GM23338 (cell line): ENCODE data around the gene FXYD7. TPM values are rescaled to one million over a fixed set of nuclear protein-coding genes. Genes with fewer than 3 reads are reported as not detected.

Source experiments
- ATAC-seq: fragments of 200-7000 bp; cut with Tn5 transposase; 3 replicates; pipeline ENCODE4 v1.9.1; 2020
- DNase-seq: peaks from one replicate; pipeline ENCODE4 v3.0.0-alpha.2; 2015; ENCODE audit warnings: low spot score
- H2AFZ ChIP-seq: fragments of 200-600 bp; sonication (generic); 2 replicates; pipeline ENCODE4 v1.8.0; 2016; ENCODE audit warnings: antibody characterized with exemption, mild to moderate bottlenecking, moderate library complexity
- H3F3A ChIP-seq: fragments of 200-600 bp; sonication (generic); replicated peaks from 2 replicates; pipeline ENCODE4 v1.8.0; 2017; ENCODE audit warnings: antibody characterized with exemption, mixed run types, low read depth
- H3K27ac ChIP-seq: fragments of 200-600 bp; sonication (generic); 2 replicates; pipeline ENCODE4 v1.6.1; 2016; ENCODE audit warnings: low read depth
- H3K27me3 ChIP-seq: fragments of 200-600 bp; sonication (generic); 2 replicates; pipeline ENCODE4 v1.8.0; 2016; ENCODE audit warnings: mild to moderate bottlenecking, mixed run types, moderate library complexity; ENCODE audit not compliant: insufficient read depth
- H3K36me3 ChIP-seq: fragments of 200-600 bp; sonication (generic); 2 replicates; pipeline ENCODE4 v1.8.0; 2016; ENCODE audit warnings: mild to moderate bottlenecking; ENCODE audit not compliant: insufficient read depth
- H3K4me1 ChIP-seq: fragments of 200-600 bp; sonication (generic); 2 replicates; pipeline ENCODE4 v1.8.0; 2016; ENCODE audit warnings: mild to moderate bottlenecking, moderate library complexity; ENCODE audit not compliant: insufficient read depth
- H3K4me2 ChIP-seq: fragments of 200-600 bp; sonication (generic); 2 replicates; pipeline ENCODE4 v1.7.1; 2017; ENCODE audit warnings: mixed run types
- H3K4me3 ChIP-seq: fragments of 200-600 bp; sonication (generic); 2 replicates; pipeline ENCODE4 v1.6.1; 2016; ENCODE audit warnings: mixed run types
- H3K79me2 ChIP-seq: fragments of 200-600 bp; sonication (generic); replicated peaks from 2 replicates; pipeline ENCODE4 v1.8.0; 2017; ENCODE audit warnings: mild to moderate bottlenecking; ENCODE audit not compliant: insufficient read depth
- H3K9me2 ChIP-seq: fragments of 200-600 bp; sonication (generic); 2 replicates; pipeline ENCODE4 v1.8.0; 2017; ENCODE audit not compliant: insufficient read depth
- H4K20me1 ChIP-seq: fragments of 200-600 bp; sonication (generic); replicated peaks from 2 replicates; pipeline ENCODE4 v1.8.0; 2017; ENCODE audit warnings: mild to moderate bottlenecking; ENCODE audit not compliant: insufficient read depth
- H3K27ac Mint-ChIP-seq: 2 replicates; pipeline ENCODE4 v1.8.0; 2020; ENCODE audit warnings: inconsistent platforms, mild to moderate bottlenecking, moderate library complexity, mixed read lengths
- H3K27me3 Mint-ChIP-seq: 3 replicates; pipeline ENCODE4 v1.8.0; 2022; ENCODE audit warnings: low read depth, mild to moderate bottlenecking, moderate library complexity, mixed read lengths, inconsistent platforms; ENCODE audit not compliant: insufficient read depth, poor library complexity
- H3K36me3 Mint-ChIP-seq: 3 replicates; pipeline ENCODE4 v1.8.0; 2021; ENCODE audit warnings: low read depth, mild to moderate bottlenecking, inconsistent platforms, moderate library complexity, mixed read lengths
- H3K4me1 Mint-ChIP-seq: 3 replicates; pipeline ENCODE4 v1.8.0; 2020; ENCODE audit warnings: mild to moderate bottlenecking, inconsistent platforms, mixed read lengths
- H3K4me3 Mint-ChIP-seq: 3 replicates; pipeline ENCODE4 v1.8.0; 2021; ENCODE audit warnings: moderate library complexity, mild to moderate bottlenecking, inconsistent platforms, mixed read lengths
- H3K9me3 Mint-ChIP-seq: 3 replicates; pipeline ENCODE4 v1.8.0; 2020; ENCODE audit warnings: moderate library complexity, mild to moderate bottlenecking, inconsistent platforms, mixed read lengths
- CREB1 ChIP-seq: fragments of 250-450 bp; sonication (Bioruptor Pico); IDR thresholded peaks from 2 replicates; pipeline ENCODE4 v1.5.0; 2020; ENCODE audit warnings: low read depth, mild to moderate bottlenecking, moderate library complexity
- CTCF ChIP-seq, 2 experiments: fragments of 200-600 bp in 1 of 2; sonication (generic) in 1 of 2; conservative IDR thresholded peaks; 2 replicates each; pipeline versions ENCODE4 v1.5.1 to v1.6.1; 2016 to 2017; ENCODE audit warnings: antibody characterized with exemption in 2 of 2, low read depth in 2 of 2, mild to moderate bottlenecking in 2 of 2, moderate library complexity in 1 of 2
- EZH2 ChIP-seq: fragments of 200-600 bp; sonication (generic); IDR thresholded peaks from one replicate; pipeline ENCODE4 v1.8.0; 2017; ENCODE audit warnings: antibody characterized with exemption, mild to moderate bottlenecking, low read depth; ENCODE audit not compliant: unreplicated experiment
- JUNB ChIP-seq: IDR thresholded peaks from one replicate; pipeline ENCODE4 v1.6.1; 2016; ENCODE audit warnings: antibody characterized with exemption; ENCODE audit not compliant: unreplicated experiment
- STAT1 ChIP-seq: IDR thresholded peaks from one replicate; pipeline ENCODE4 v1.6.1; 2016; ENCODE audit warnings: antibody characterized with exemption; ENCODE audit not compliant: unreplicated experiment
- ZNF114 ChIP-seq: fragments of 250-450 bp; sonication (Bioruptor Pico); IDR thresholded peaks from 2 replicates; pipeline ENCODE4 v1.5.0; 2020; ENCODE audit warnings: mild to moderate bottlenecking, moderate library complexity
- ZNF331 ChIP-seq: fragments of 250-450 bp; sonication (Bioruptor Pico); IDR thresholded peaks from 2 replicates; pipeline ENCODE4 v1.5.0; 2020; ENCODE audit warnings: low read depth, mild to moderate bottlenecking, moderate library complexity
- polyA plus RNA-seq: library from polyadenylated mRNA; unstranded; fragments of >200 nt; fragmentation: Nextera tagmentation; extraction: Ambion mirVana; gene quantifications from 2 replicates; pipeline ENCODE4 v1.2.1, GENCODE V29; 2016
- total RNA-seq: library from RNA; depleted of rRNA; stranded (reverse); fragments of >200 nt; shearing (Covaris generic); gene quantifications from 2 replicates; pipeline ENCODE4 v1.2.3, GENCODE V29; 2014
- TF ChIP-seq, protein P1 (sequence below): IDR thresholded peaks from one replicate; pipeline ENCODE4 v1.6.1; 2018; ENCODE audit warnings: antibody characterized with exemption; ENCODE audit not compliant: unreplicated experiment
- TF ChIP-seq, protein P2 (sequence below): fragments of 250-450 bp; sonication (Bioruptor Pico); IDR thresholded peaks from 2 replicates; pipeline ENCODE4 v1.5.0; 2020; ENCODE audit warnings: mild to moderate bottlenecking, moderate library complexity

The FXYD7 gene
- total and polyA plus RNA-seq, 2 experiments from 2014 or later: 9.6 to 44.0 TPM

DNA sequence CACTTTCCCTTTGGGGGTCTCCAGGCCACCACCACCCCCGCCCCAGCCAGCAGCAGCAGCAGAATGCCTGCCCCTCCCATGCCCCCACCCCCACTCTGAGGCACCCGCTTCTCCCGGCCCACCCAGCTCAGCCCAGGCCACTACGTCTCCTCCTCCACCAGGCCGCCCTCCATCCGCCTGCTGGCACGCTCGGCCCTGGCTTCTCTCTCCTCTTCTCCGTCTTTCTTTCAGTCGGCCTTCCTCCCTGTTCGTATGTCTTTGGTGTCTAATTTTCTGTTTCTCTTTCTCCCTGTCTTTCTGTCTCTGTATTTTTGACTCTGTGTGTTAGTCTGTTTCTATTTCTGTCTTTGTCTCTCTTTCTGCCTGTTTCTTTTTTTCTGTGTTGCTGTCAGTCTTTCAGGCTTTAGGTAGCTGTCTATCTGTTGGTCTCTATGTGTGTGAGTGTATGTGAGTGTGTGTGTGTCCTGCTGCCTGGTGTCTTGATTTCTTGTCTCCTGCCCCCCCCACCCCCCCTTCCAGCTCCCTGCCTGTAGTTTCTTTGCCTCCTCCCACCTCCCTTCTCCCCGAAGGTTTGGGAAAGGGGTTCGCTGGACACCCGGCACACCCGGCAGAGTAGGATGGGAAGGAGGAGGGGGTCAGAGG, 8.3 kb upstream of the FXYD7 start, which contains the start of gene LGI4 (continued):
- TF ChIP-seq, protein P1, sequence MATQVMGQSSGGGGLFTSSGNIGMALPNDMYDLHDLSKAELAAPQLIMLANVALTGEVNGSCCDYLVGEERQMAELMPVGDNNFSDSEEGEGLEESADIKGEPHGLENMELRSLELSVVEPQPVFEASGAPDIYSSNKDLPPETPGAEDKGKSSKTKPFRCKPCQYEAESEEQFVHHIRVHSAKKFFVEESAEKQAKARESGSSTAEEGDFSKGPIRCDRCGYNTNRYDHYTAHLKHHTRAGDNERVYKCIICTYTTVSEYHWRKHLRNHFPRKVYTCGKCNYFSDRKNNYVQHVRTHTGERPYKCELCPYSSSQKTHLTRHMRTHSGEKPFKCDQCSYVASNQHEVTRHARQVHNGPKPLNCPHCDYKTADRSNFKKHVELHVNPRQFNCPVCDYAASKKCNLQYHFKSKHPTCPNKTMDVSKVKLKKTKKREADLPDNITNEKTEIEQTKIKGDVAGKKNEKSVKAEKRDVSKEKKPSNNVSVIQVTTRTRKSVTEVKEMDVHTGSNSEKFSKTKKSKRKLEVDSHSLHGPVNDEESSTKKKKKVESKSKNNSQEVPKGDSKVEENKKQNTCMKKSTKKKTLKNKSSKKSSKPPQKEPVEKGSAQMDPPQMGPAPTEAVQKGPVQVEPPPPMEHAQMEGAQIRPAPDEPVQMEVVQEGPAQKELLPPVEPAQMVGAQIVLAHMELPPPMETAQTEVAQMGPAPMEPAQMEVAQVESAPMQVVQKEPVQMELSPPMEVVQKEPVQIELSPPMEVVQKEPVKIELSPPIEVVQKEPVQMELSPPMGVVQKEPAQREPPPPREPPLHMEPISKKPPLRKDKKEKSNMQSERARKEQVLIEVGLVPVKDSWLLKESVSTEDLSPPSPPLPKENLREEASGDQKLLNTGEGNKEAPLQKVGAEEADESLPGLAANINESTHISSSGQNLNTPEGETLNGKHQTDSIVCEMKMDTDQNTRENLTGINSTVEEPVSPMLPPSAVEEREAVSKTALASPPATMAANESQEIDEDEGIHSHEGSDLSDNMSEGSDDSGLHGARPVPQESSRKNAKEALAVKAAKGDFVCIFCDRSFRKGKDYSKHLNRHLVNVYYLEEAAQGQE: no peak
- TF ChIP-seq CREB1 (no peak), CTCF (conservative IDR thresholded peaks at IDR 0.05; ENCODE audit: low read depth in 2 of 2) (no peak), ZNF114 (CRISPR knock-in tag) (no peak), EZH2 (no peak), ZNF331 (CRISPR knock-in tag) (no peak), STAT1 (no peak)

DNA sequence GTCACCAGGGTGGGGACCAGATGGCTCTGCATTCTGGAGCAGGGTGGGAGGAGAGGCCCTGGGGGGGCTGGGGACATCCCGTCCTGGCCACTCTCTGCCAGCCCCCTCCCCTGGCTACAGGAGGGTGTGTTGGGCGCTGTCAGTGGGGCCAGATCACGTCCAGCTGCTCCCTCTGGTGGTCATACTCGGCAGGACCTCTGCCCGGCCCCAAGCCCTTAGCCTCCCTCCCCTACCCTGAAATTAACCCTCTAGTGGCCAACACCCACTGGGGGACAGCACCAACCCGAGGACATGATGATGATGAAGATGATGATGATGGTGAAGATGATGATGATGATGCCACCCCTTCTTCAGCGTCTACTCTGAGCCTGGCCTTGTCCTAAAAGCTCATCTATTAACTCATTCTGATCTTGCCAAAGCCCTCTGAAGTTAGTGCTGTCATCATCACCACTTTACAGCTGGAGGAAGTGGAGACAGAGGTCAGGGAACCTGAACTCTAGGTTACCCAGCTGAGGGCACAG, 7.6 kb upstream of the FXYD7 start:
- peaks cover 10% of the 10 kb centered on the region for H3K9me2 ChIP-seq
- Mint-ChIP-seq H3K4me3 (no peak overlapping the region), H3K4me1 (peaks cover 22% of the 10 kb centered on the region), H3K27ac (no peak overlapping the region), H3K9me3 (no peaks in the 10 kb centered on the region), H3K27me3 (peaks cover 16% of the 10 kb centered on the region), H3K36me3 (no peaks in the 10 kb centered on the region; the same call in 2 of the 3 replicates)
- no peaks in the 10 kb centered on the region for H4K20me1 ChIP-seq
- peak overlapping the region; percentile 80 for H3K4me2 ChIP-seq
- H2AFZ ChIP-seq: no peak overlapping the region
- peak; percentile 87 for DNase-seq
- no peaks in the 10 kb centered on the region for H3K36me3 ChIP-seq
- 0 out of 2 replicates have a peak, but pooled peaks cover 2% of the 10 kb centered on the region for H3F3A ChIP-seq
- peak overlapping the region; percentile 48 for H3K4me3 ChIP-seq
- H3K27ac ChIP-seq: no peak overlapping the region
- no peaks in the 10 kb centered on the region for H3K79me2 ChIP-seq
- peaks cover 14% of the 10 kb centered on the region; the same call in 1 of the 2 replicates for H3K4me1 ChIP-seq
- H3K27me3 ChIP-seq: no peaks in the 10 kb centered on the region
- ATAC-seq: peak; percentile 92
- peak; percentile 80 to 86 for TF ChIP-seq CTCF (conservative IDR thresholded peaks at IDR 0.05; ENCODE audit: low read depth in 2 of 2)
- TF ChIP-seq ZNF331 (CRISPR knock-in tag): no peak
- TF ChIP-seq JUNB: no peak
- TF ChIP-seq, protein P2, sequence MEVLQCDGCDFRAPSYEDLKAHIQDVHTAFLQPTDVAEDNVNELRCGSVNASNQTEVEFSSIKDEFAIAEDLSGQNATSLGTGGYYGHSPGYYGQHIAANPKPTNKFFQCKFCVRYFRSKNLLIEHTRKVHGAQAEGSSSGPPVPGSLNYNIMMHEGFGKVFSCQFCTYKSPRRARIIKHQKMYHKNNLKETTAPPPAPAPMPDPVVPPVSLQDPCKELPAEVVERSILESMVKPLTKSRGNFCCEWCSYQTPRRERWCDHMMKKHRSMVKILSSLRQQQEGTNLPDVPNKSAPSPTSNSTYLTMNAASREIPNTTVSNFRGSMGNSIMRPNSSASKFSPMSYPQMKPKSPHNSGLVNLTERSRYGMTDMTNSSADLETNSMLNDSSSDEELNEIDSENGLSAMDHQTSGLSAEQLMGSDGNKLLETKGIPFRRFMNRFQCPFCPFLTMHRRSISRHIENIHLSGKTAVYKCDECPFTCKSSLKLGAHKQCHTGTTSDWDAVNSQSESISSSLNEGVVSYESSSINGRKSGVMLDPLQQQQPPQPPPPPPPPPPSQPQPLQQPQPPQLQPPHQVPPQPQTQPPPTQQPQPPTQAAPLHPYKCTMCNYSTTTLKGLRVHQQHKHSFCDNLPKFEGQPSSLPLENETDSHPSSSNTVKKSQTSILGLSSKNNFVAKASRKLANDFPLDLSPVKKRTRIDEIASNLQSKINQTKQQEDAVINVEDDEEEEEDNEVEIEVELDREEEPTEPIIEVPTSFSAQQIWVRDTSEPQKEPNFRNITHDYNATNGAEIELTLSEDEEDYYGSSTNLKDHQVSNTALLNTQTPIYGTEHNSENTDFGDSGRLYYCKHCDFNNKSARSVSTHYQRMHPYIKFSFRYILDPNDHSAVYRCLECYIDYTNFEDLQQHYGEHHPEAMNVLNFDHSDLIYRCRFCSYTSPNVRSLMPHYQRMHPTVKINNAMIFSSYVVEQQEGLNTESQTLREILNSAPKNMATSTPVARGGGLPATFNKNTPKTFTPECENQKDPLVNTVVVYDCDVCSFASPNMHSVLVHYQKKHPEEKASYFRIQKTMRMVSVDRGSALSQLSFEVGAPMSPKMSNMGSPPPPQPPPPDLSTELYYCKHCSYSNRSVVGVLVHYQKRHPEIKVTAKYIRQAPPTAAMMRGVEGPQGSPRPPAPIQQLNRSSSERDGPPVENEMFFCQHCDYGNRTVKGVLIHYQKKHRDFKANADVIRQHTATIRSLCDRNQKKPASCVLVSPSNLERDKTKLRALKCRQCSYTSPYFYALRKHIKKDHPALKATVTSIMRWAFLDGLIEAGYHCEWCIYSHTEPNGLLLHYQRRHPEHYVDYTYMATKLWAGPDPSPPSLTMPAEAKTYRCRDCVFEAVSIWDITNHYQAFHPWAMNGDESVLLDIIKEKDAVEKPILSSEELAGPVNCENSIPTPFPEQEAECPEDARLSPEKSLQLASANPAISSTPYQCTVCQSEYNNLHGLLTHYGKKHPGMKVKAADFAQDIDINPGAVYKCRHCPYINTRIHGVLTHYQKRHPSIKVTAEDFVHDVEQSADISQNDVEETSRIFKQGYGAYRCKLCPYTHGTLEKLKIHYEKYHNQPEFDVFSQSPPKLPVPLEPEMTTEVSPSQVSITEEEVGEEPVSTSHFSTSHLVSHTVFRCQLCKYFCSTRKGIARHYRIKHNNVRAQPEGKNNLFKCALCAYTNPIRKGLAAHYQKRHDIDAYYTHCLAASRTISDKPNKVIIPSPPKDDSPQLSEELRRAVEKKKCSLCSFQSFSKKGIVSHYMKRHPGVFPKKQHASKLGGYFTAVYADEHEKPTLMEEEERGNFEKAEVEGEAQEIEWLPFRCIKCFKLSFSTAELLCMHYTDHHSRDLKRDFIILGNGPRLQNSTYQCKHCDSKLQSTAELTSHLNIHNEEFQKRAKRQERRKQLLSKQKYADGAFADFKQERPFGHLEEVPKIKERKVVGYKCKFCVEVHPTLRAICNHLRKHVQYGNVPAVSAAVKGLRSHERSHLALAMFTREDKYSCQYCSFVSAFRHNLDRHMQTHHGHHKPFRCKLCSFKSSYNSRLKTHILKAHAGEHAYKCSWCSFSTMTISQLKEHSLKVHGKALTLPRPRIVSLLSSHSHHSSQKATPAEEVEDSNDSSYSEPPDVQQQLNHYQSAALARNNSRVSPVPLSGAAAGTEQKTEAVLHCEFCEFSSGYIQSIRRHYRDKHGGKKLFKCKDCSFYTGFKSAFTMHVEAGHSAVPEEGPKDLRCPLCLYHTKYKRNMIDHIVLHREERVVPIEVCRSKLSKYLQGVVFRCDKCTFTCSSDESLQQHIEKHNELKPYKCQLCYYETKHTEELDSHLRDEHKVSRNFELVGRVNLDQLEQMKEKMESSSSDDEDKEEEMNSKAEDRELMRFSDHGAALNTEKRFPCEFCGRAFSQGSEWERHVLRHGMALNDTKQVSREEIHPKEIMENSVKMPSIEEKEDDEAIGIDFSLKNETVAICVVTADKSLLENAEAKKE (CRISPR knock-in tag): no peak
- TF ChIP-seq CREB1: peak; percentile 47; the same call in 1 of the 2 replicates
